ENCODE results near the gene GREM2. TPM values are rescaled to one million over a fixed set of nuclear protein-coding genes. Genes with fewer than 3 reads are reported as not detected.
A peak's percentile ranks its signal among the peaks of the same experiment; 100 is the strongest.

GREM2 gene
- total RNA-seq, 1 experiment from 2014 or later = 0.08 TPM

DNA sequence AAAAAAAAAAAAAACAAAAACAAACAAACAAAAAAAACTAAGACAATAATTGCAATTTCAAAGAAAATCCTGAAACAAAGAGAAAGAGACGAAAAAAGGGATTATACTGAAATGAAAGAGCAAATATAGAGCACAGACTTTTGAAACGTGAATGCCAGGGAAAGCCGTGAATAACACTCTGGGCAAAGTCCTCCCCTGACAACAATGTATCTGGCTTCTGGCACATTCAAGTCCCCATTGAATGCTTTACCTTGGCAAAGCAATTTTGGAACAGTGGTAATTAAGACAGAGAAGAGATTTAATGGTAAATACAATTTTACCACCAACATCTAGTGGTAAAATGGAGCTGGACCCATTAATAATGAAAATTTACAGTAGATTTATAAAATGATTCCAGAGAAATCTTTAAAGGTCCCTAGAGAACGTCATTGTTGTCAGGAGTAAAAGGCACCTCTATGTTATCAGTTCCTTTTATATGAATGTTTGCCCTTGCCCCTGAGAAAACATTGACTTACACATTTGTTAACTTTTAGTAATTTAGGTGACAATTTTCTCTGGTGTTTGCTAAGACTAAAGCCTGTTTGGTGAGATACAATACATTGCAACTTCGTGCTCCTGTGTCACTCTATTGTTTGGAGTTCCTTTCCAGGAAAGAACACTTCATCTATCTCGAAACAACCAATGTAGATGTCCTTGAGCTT lies 89.7 kb downstream of the GREM2 start:
- in situ Hi-C loops (cut with HindIII; ENCODE audit: low pct_unique_long_range_greater_than_20kb, low sequenced_read_pairs) = no loop called here
- DNase-seq (ENCODE audit: low read depth, low spot score) = no peak

DNA sequence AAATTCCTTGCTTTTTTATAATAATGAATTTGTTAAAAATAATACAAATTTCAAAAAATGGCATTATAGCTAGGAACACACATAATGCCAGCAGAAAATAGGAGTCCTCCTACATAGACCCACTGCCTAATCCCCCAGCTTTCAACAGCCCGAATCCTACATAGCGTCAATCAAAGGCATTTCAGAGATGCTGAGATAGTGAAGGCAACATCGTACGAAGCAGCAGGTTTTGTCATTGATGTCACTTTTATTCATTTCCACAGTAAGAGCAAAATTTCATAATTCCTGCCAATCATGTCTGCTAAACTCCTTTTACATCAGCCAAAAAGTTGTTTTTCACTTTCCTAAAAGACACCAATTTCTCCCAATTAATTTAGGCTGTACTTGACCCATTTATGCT lies 94.1 kb downstream of the GREM2 start:
- in situ Hi-C loops (cut with HindIII; ENCODE audit: low pct_unique_long_range_greater_than_20kb, low sequenced_read_pairs) = no loop called here
- DNase-seq (ENCODE audit: low read depth, low spot score) = no peak

DNA sequence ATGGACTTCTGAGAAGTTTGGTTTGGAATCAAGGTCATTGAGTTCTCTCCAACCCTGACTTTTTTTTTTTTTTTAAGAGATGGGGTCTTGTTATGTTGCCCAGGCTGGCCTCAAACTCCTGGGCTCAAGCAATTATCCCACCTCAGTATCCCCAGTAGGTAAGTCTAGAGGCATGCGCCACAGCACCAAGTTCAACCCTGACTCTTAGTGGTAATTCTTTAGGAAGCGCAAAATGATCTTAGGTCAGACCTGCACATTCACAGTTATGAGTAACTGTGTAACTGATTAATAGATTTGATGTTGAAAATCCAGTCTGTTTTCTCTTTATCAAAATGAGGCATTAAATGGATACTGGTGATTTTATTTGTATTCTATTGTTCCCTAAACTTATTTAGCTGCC lies 95.9 kb downstream of the GREM2 start:
- no peak for DNase-seq (ENCODE audit: low read depth, low spot score)
- in situ Hi-C loops (cut with HindIII; ENCODE audit: low pct_unique_long_range_greater_than_20kb, low sequenced_read_pairs) = no loop called here

GRCh38 chr1:240515505-240515904 lies 96.5 kb downstream of the GREM2 start:
- in situ Hi-C loops (cut with HindIII; ENCODE audit: low pct_unique_long_range_greater_than_20kb, low sequenced_read_pairs) = no loop called here
- DNase-seq (ENCODE audit: low read depth, low spot score) = no peak

GRCh38 chr1:240511789-240512188 lies 100.2 kb downstream of the GREM2 start:
- no peak for DNase-seq (ENCODE audit: low read depth, low spot score)
- in situ Hi-C loops (cut with HindIII; ENCODE audit: low pct_unique_long_range_greater_than_20kb, low sequenced_read_pairs) = no loop called here

GRCh38 chr1:240508950-240509349 lies 103.0 kb downstream of the GREM2 start:
- no peak for DNase-seq (ENCODE audit: low read depth, low spot score)
- in situ Hi-C loops (cut with HindIII; ENCODE audit: low pct_unique_long_range_greater_than_20kb, low sequenced_read_pairs) = no loop called here

DNA sequence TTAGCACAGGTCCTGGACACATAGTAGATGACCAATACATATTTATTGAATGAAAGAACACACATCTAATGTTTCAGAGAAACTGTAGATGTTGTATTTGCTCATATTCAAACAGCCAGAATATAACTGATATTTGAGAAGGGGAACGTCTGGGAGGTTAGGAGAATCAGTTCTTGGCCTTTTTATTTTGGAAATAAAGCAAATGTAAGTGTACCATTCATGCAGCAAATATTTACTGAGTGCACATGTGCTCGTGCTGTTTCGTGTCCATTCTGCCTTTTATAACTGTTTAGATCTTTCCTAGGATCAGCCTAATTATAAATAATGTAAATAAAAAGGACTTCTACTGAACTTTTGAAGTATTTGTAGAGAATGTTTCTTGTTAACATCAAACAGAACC lies 103.8 kb downstream of the GREM2 start:
- no peak for DNase-seq (ENCODE audit: low read depth, low spot score)

DNA sequence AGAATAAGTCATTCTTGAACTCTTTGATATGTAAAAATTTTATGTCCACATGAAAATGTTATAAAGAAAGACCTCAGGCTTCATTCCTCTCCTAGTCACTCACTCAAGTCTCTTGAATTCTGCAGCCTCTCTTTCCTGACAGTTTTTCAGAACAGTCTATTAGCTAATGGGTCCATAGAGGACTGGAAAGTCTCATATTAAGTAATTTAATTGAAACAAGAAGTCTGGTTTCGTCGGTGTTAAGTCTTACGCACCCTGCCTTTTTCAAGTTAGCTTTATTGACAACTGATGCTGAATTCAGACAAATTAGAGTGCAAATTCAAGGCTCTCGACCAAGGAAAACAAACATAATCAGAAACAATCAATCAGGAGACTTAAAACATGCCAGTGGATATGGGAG lies 105.8 kb downstream of the GREM2 start:
- DNase-seq (ENCODE audit: low read depth, low spot score) = no peak
- in situ Hi-C loops (cut with HindIII; ENCODE audit: low pct_unique_long_range_greater_than_20kb, low sequenced_read_pairs) = no loop called here

More for the DNA sequence above, 103.8 kb downstream of the GREM2 start:
- in situ Hi-C loops (cut with HindIII; ENCODE audit: low pct_unique_long_range_greater_than_20kb, low sequenced_read_pairs) = no loop called here

GRCh38 chr1:240503558-240503957 lies 108.4 kb downstream of the GREM2 start:
- no peak for DNase-seq (ENCODE audit: low read depth, low spot score)
- in situ Hi-C loops (cut with HindIII; ENCODE audit: low pct_unique_long_range_greater_than_20kb, low sequenced_read_pairs) = no loop called here

DNA sequence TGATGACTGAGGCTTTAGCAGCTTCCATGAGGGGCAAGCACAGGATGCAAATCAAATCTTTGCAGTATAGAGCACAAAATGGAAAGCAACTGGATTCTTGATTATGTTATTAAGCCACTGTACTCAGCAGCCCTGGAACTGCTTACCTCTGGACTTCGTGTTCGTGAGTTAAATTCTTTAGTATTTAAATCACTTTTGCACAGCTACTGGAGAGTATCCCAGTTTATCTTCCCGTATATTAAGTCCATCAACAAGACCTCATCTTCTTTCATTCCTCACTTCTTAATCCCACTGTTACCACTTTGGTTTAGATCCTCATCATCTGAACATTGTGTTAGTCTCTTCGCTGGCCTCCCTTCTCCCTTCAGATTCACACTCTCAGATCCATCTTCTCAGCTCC lies 108.9 kb downstream of the GREM2 start:
- in situ Hi-C loops (cut with HindIII; ENCODE audit: low pct_unique_long_range_greater_than_20kb, low sequenced_read_pairs) = no loop called here
- DNase-seq (ENCODE audit: low read depth, low spot score) = no peak

- DNase-seq (ENCODE audit: low read depth, low spot score) = no peak
- in situ Hi-C loops (cut with HindIII; ENCODE audit: low pct_unique_long_range_greater_than_20kb, low sequenced_read_pairs) = no loop called here
Measured at GRCh38 chr1:240501115-240501514, 110.8 kb downstream of the GREM2 start.

GRCh38 chr1:240500647-240501046 lies 111.3 kb downstream of the GREM2 start:
- DNase-seq (ENCODE audit: low read depth, low spot score) = no peak
- in situ Hi-C loops (cut with HindIII; ENCODE audit: low pct_unique_long_range_greater_than_20kb, low sequenced_read_pairs) = no loop called here

GRCh38 chr1:240499012-240499411 lies 112.9 kb downstream of the GREM2 start:
- no peak for DNase-seq (ENCODE audit: low read depth, low spot score)
- in situ Hi-C loops (cut with HindIII; ENCODE audit: low pct_unique_long_range_greater_than_20kb, low sequenced_read_pairs) = no loop called here

DNA sequence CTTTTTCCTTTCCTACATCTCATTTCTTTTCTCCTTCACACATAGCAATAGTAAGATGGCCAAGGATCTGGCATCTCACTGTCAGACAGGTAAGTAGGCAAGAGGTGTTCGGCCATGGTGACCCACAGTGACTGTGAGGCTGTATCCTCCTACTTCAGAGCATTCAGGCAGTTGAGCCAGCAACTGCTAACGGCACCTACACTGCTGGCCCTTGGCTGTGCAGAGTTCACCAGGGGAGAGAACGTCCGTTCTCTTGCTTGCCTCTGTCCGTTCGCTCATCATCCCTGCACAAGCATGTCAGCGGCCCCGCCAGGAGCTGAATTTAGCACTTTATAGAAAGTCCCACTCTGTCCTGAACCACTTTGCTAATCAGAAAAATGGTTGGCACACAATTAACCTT lies 113.6 kb downstream of the GREM2 start:
- in situ Hi-C loops (cut with HindIII; ENCODE audit: low pct_unique_long_range_greater_than_20kb, low sequenced_read_pairs) = no loop called here
- no peak for DNase-seq (ENCODE audit: low read depth, low spot score)

GRCh38 chr1:240497908-240498307 lies 114.0 kb downstream of the GREM2 start:
- in situ Hi-C loops (cut with HindIII; ENCODE audit: low pct_unique_long_range_greater_than_20kb, low sequenced_read_pairs) = no loop called here

GRCh38 chr1:240496941-240497340 lies 115.0 kb downstream of the GREM2 start:
- in situ Hi-C loops (cut with HindIII; ENCODE audit: low pct_unique_long_range_greater_than_20kb, low sequenced_read_pairs) = no loop called here
- DNase-seq (ENCODE audit: low read depth, low spot score) = no peak

More at GRCh38 chr1:240497908-240498307, 114.0 kb downstream of the GREM2 start:
- DNase-seq (ENCODE audit: low read depth, low spot score) = no peak

DNA sequence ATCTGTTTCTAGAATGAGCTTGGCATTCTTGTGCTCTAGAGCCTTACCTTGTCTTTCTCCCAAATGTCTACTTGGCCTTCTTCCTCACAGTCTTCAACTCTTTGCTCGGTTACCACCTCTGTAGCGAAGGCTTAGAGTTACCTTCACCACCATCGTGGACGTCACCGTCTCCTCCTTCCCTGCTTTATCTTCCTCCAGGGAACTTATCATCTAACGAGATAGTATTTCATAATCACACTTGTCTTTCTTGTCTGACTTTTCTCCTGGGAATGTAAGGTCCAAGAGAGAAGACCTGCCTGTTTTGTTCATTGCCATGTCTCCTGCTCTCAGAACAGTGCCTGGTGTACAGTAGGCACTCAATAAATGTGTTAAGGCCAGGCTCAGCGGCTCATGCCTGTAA lies 115.6 kb downstream of the GREM2 start:
- in situ Hi-C loops (cut with HindIII; ENCODE audit: low pct_unique_long_range_greater_than_20kb, low sequenced_read_pairs) = no loop called here
- DNase-seq (ENCODE audit: low read depth, low spot score) = no peak

DNA sequence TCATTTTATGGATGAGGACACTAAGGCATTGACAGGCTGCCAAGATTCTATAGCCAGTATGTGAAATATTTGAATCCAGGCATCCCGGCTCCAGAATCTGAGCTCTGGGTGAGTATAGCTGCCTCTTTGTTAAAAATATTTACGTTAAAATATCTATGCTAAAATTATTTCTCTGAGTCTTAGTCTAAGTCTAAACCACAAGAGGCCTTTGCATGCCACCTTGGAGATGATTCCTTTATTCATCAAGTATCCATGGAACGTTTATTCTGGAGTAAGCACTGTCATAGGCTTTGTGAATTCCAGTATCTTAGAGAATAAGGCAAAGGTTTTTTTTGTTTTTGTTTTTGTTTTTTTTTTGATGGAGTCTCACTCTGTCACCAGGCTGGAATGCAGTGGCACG lies 116.4 kb downstream of the GREM2 start:
- DNase-seq (ENCODE audit: low read depth, low spot score) = no peak
- in situ Hi-C loops (cut with HindIII; ENCODE audit: low pct_unique_long_range_greater_than_20kb, low sequenced_read_pairs) = no loop called here

GRCh38 chr1:240492832-240493440 lies 119.0 kb downstream of the GREM2 start:
- in situ Hi-C loops (cut with HindIII; ENCODE audit: low pct_unique_long_range_greater_than_20kb, low sequenced_read_pairs) = no loop called here
- DNase-seq (ENCODE audit: low read depth, low spot score) = peak; percentile 58

All from SK-MEL-5 (cell line).